Stimulated activated CD8-positive, alpha-beta memory T cell treated with anti-CD3 and anti-CD28 coated beads, Interleukin-12 subunit alpha, Interleukin-12 subunit beta, amount 100 ng/mL, for 1 hour (primary cell): ENCODE results near the gene RABGAP1L.
"Not testable (repeated sequence)": the region's sequence is repeated elsewhere in the genome, so short reads cannot be mapped to it uniquely, and the experiment has no call there.

Source experiments
- DNase-seq: peaks from one replicate; pipeline ENCODE4 v3.0.0-alpha.2; 2020; ENCODE audit warnings: low read depth

The RABGAP1L gene

GRCh38 chr1:174367892-174368291 lies 208.6 kb downstream of the RABGAP1L start:
- no peak for DNase-seq

DNA sequence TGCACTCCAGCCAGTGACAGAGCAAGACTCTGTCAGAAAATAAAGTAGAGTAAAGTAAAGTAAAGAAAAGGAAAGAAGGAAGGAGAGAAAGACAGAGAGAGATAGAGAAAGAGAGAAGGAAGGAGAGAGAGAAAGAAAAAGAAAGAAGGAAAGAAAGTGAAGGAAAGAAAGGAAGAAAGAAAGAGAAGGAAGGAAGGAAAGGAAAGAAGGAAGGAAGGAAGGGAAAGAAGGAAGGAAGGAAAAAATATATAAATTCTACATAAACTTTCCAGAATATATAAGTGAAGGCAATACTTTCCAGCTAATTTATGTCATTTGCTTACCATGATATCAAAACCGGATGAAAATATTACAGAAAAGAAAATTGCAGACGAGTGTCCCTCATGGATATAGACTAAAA lies 216.7 kb downstream of the RABGAP1L start:
- DNase-seq: no peak

- DNase-seq: no peak
Observed at GRCh38 chr1:174391716-174392115, 232.4 kb downstream of the RABGAP1L start.

DNA sequence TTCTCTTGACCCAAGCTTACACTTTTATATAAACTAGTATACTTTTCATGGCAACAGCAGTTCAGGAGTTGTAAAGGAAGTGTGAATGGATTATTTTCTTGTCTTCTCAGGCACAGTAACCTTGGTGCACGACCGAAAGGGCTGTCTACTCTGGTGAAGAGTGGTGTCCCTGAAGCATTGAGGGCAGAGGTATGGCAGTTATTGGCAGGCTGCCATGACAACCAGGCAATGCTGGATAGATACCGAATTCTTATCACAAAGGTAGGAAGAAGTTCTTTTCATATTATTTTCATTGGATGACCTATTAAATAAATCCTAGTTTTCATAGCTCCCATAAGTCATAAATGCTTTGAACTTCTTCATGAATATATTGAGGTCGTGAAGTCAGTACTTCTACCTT lies 234.6 kb downstream of the RABGAP1L start:
- no peak for DNase-seq

DNA sequence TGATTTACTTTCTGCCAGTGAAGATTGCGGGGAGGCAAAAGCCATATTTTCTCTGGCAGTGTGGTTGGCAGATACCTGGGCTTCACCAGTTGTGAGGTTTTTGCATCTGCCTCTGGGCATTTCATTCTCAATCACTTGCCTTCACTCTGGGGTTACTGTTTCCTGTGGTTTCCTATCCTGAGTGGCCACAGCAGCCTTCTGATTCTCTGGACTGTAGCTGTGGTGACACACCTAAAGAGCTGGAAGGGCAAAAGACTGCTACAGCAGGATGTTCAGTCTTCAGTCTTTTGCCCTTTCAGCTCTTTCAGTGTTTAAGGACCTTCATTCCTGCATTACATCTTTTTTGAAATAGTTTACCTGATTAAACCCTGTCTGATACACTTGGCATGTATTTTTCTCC lies 237.9 kb downstream of the RABGAP1L start:
- DNase-seq: no peak

DNA sequence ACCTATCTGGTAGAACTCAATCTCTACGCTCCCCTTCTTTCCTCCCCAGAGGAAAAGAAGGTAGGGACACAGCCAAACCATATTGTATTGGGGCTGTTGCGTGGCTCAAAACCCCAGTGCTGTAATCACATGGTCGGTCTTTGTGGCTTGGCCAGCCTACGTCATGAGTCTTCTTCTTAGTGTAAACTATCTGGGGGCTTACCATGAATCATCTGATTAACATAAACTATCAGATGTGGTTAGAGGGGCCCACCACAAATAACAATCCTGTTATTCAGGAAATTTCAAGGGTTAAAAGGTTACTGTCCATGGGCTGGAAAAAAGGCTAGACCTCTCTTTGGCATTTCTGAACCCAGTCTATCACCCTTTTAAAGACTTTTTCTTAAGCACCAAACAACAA lies 238.9 kb downstream of the RABGAP1L start:
- no peak for DNase-seq

GRCh38 chr1:174399211-174399610 lies 239.9 kb downstream of the RABGAP1L start:
- DNase-seq: no peak

DNA sequence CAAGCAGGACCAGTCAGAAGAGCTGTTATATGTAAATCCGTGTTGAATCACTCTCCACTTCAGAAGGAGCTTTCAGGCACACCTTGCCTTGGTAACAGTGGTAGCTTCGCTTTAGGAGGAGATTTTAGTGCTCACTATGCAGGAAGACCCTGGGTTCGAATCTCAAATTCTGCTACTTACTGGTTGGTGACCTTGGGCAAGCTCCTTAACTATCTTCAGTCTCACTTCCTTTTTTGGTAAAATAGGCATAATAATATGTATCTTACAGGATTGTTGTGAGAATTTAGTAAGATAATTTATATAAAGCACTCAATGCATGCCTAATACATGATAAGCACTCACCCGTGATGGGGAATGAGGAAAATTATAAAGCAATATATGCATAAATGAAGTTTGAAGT lies 241.8 kb downstream of the RABGAP1L start:
- no peak for DNase-seq

DNA sequence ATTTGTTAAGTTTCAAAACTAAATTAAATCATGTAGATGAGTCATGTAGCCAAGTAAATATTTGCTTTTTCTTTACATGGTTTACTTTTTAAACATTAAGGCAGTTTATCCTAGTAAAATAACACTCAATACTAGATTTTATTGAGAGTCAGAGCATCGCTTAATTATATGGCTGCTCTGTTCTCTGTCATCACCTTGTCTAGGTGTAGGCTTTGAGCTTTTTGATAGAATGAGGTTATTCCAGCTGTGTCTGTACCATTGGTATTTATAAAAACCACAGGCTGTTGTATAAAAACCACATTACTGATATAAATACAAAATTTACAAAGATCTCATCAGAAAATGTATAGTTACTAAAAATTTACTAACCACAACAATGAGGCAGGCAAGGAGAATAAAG lies 245.9 kb downstream of the RABGAP1L start:
- DNase-seq: no peak

DNA sequence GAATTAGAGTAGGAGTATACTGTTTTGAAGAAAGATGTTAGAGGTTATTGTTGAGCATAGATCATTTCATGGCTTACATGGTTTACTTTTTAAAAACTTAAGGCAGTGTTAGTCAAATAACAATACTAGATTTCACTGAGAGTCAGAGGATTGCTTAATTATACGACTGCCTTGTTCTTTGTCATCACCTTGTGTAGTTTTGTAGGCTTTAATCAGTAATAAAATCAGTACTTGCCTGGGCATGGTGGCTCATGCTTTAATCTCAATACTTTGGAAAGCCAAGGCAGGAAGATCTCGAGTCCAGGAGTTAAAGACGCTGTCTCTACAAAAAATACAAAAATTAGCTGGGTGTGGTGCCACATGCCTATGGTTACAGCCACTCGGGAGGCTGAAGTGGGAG lies 247.1 kb downstream of the RABGAP1L start:
- no peak for DNase-seq

GRCh38 chr1:174407665-174408064 lies 248.3 kb downstream of the RABGAP1L start:
- DNase-seq: no peak

DNA sequence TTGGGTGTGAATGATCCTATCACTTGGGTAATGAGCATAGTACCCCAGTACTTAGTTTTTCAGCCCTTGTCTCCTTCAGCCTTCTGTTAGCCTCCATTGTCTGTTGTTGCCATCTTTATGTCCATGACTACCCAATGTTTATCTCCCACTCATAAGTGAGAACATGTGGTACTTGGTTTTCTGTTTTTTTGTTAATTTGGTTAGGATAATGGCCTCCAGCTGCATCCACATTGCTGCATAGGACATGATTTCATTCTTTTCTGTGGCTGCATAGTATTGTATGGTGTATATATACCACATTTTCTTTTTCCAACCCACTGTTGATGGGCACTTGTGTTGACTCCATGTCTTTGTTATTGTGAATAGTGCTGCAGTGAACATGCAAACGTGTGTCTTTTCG lies 248.8 kb downstream of the RABGAP1L start:
- no peak for DNase-seq

GRCh38 chr1:174409801-174410200 lies 250.5 kb downstream of the RABGAP1L start:
- not testable (repeated sequence) for DNase-seq

DNA sequence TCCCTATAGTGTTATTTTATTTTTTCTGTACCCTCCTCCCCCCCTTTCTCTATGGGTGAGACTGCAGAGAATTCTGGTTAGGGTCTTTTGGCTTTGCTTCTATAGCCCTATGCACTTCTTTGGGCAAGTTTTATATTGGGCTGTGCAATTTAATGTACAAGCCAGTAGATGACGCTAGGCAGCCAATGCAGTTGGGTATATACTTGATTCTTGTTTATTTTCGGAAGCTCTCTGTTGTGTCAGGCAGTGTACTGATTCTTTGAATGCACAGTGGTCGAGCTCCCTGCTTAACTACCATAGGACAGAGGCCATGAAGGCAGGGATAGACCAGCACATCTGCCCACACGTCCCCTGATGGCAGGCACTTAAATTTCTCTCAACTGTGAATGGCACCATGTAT lies 254.3 kb downstream of the RABGAP1L start:
- no peak for DNase-seq

DNA sequence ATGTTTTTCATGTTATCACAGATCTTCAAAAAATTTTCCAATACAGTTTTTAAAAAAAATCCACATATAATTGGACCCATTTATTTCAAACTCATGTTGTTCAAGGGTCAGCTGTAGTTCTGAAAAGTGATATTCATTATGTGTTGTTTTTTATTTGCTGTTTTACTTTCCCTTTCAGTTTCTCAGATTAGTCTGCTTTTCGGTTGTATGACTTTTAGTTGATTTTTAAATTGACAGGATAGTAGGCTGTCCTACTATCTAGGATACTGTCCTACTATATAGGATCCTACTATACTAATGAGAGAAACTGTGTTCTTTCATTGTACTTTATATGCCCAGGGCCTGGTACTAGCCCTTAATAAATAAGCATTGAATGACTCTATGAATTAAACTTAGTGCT lies 254.9 kb downstream of the RABGAP1L start:
- DNase-seq: no peak

DNA sequence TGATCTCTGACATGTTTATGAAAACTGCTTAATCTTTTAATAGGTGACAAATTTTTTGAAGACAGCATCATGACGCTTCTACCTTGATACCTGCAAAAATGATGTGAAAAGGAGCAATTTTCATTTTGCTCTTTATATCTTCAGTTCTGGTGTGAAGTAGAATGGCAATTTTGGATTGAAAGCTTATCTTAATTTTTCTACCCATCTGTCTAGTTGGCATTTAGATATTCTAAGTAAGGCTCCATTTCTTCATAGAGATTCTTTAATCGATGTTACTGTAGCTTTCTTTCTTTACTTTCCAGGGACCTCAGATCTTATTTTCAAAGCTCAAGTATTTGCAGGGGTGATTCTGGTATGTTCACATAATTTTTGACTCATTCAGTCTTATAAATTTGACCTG lies 256.2 kb downstream of the RABGAP1L start:
- DNase-seq: no peak

DNA sequence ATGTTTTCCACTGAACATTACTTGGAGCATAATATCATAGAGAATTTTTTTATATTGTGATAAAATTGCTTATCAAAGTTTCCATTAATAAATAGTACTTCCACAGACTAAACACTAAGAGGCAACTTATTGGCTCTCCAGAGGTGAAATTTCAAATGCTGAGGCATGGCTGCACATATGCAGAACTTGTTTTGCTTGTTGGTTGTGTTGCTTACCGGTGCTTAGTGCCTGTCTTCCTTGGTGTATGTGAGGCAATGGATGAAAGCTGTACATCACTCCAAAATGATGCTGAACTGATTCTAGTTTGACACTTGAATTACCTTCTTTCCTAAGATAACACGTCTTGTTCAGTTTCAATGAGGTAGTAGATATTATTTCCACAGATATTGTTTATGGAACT lies 258.6 kb downstream of the RABGAP1L start:
- DNase-seq: no peak

- no peak for DNase-seq
Observed at GRCh38 chr1:174425121-174425520, 265.8 kb downstream of the RABGAP1L start.

- DNase-seq: no peak
Observed at GRCh38 chr1:174426153-174426552, 266.8 kb downstream of the RABGAP1L start.

- no peak for DNase-seq
Observed at GRCh38 chr1:174428033-174428432, 268.7 kb downstream of the RABGAP1L start.

- DNase-seq: no peak
Observed at GRCh38 chr1:174428739-174429138, 269.4 kb downstream of the RABGAP1L start.

DNA sequence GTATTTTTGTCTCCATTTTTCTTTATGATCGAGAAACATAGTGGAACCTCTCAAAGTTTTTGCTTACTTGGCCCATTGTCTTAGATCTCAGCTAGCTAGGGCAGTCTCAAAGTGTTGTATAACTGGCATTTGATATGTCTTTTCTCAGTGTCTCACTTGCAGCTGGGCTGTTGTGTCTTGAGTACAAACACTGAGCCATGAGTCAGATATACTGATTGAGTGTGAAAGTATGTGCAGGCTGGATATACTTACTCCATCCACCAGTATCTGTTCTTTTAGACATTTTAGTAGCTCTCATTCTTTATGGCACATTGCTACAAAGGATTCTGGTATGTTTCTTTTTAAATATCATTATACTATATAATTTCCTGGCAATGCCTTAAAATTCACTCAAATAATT lies 274.1 kb downstream of the RABGAP1L start:
- DNase-seq: no peak

- no peak for DNase-seq
Observed at GRCh38 chr1:174445351-174445750, 286.0 kb downstream of the RABGAP1L start.

DNA sequence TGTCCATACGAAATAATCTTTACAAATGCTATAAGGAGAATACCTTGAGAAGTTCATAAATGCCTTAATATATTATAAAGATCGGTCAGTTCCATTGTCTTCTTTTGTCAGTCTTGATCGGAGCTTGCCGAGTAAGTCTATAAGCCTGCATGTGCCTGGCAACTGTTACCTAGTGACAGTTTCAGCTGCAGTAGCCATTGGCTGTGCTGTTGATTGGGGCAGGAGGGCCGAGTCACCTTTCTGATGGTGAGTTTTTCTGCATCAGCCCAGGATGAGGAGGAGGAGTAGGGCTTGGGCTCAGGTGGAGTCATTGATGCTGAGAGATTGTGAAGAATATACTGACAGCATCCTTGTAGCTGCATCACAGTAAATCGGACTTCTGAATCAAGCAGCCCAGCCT lies 286.5 kb downstream of the RABGAP1L start:
- DNase-seq: no peak

- DNase-seq: no peak
Observed at GRCh38 chr1:174447866-174448530, 288.7 kb downstream of the RABGAP1L start, which contains the start of gene GPR52. GPR52 (plus strand) TSS chr1:174447964; CDS start chr1:174448112, 148 bp downstream.
